Retinal pigment epithelial cell (primary cell): ENCODE measurements around the gene C10orf90.

Source experiments
- DNase-seq: peaks from one replicate; pipeline ENCODE4 v3.0.0-alpha.2; 2010; ENCODE audit warnings: low read depth
- H3K4me3 ChIP-seq: 2 replicates; pipeline ENCODE4 v1.5.1; 2011; ENCODE audit warnings: mild to moderate bottlenecking, low read length, control low read depth, moderate library complexity
- CTCF ChIP-seq: conservative IDR thresholded peaks from 2 replicates; pipeline ENCODE4 v1.5.1; 2011; ENCODE audit warnings: low read depth, low read length, control low read depth, inconsistent platforms

The C10orf90 gene

DNA sequence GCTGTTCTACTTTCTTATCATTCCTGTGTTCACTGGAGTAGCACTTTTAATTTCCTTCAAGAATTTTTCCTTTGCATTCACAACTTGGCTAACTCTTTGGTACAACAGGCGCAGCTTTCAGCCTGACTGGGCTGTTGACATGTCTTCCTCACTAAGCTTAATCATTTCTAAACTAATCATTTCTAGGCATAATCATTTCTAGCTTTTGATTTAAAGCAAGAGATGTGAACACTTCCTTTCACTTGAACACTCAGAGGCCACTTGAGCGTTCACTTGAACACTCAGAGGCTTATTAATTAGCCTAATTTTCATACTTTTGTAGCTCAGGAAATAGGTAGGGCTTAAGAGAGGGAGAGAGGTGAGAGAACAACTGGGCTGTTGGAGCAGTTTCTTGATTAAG is 15.9 kb downstream of the C10orf90 start:
- no peak for DNase-seq
- no peak for TF ChIP-seq CTCF

DNA sequence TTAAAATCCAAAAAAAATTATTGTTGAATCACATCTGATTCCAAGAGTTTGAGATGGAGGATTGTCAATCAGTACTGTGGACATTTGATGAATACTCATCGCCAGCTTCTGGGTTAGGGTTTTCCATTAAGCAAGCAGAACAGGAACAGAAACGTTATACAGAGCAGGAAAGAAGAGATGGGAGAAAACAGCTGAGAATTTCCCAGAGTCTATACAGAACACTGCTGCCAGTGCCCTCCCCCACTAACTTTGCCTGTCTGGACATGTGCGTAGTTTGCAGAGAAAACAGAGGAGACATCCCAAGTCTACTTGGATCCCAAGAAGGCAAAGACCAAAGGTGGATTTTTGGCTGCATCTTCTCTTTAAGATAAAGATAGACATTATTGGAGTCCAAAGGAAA is 19.0 kb downstream of the C10orf90 start:
- no peak overlapping the region for H3K4me3 ChIP-seq
- no peak for DNase-seq
- TF ChIP-seq CTCF: no peak

More for the DNA sequence above, 15.9 kb downstream of the C10orf90 start:
- no peak overlapping the region for H3K4me3 ChIP-seq

GRCh38 chr10:126650161-126650560 is 20.3 kb downstream of the C10orf90 start:
- no peak for TF ChIP-seq CTCF
- no peak for DNase-seq
- no peak overlapping the region for H3K4me3 ChIP-seq

DNA sequence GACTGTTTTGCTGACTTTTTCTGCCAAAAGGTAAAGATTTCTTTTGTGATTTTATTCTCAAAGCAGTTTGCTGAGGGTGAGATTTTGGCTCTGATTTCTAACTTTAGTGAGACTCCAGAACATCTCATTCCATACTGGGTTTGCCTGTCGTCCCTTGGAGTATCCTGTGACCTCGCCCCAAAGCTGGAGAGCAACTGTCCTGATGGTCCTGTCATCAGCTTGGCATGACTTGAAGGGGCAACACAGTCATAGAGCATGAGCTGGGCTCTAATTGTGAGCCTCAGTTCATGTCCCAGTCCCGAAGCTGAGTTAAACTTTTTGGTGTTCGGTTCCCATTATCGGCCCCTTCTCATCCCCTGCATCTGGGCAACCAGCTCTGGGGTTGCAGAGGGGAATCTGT is 23.4 kb downstream of the C10orf90 start:
- no peak for TF ChIP-seq CTCF
- no peak for DNase-seq
- H3K4me3 ChIP-seq: no peak overlapping the region

DNA sequence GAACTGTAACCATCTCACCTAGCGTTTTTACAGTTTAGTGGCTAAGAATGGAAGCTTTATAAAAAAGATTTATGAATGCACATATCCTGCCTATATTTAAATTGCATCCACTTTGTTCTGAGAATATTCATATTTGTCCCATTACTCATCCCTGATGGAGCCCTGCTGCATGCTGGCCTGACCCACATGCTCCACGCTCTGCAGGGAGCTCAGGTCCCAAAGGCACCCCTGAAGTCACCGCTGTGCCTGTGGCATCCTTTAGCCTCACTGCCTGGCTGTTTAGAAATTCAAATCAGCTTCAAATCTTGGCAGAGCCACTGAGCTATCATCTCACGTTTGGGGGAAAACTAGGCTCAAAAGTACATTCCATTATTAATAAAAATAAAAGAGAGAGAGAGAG is 24.4 kb downstream of the C10orf90 start:
- DNase-seq: no peak
- TF ChIP-seq CTCF: no peak
- H3K4me3 ChIP-seq: no peak overlapping the region

DNA sequence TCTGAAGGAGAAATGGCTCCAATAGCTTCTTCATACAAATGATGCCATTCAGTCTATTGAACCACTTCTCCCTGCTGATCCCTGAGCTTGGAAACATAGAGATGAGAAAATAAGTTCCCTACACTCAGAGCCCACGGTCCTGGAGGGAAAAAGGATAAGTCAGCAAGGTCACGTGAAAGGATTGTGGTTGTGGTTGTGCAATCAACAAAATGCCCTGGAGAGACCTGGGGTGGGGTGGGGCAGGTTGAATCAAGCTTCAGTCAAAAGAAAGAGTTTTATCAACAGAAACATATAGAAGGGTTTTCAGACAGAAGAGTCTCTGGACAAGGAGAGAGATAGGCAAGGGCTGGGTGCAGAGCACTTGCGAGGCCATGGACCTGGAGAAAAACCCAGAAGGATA is 30.1 kb downstream of the C10orf90 start:
- H3K4me3 ChIP-seq: no peak overlapping the region
- DNase-seq: no peak
- TF ChIP-seq CTCF: no peak

DNA sequence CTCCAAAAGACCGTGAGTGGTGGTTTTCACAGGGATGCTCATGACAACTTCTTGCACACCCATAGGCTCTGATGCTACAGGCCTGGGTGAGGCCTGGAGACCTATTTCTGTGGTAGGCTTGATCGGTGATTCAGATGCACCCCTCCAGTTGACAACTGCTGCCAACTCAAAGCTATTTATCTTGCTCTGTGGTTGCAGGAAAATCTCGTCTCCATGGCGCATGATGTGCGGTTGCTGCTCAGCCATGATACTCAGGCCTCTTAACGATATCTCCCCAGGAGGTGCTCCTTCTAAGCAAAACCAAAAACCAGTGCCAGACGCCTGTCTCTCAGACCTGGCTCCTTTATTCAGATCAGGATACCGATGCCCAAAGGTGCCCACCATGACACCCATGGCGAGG is 31.4 kb downstream of the C10orf90 start:
- DNase-seq: no peak
- H3K4me3 ChIP-seq: no peak overlapping the region
- no peak for TF ChIP-seq CTCF
